ENCODE data around the gene RRM2. TPM values are rescaled to one million over a fixed set of nuclear protein-coding genes. Genes with fewer than 3 reads are reported as not detected.

The RRM2 gene
- total RNA-seq, 2 donors from 2014 or later, result 15.8 to 40.0 TPM

Other genes with a start within 250 kb of the RRM2 start
- 1 to 10 TPM; 2.3 TPM for gene GRHL1, start 171.0 kb upstream of the RRM2 start, total RNA-seq
- gene KLF11, start 79.2 kb upstream of the RRM2 start, total RNA-seq, result 10 to 100 TPM in 1 of 2 donors, 1 to 10 TPM in 1; 9.7 to 10.2 TPM
- 1 to 10 TPM in 1 of 2 donors, under 1 TPM in 1; 0.37 to 1.6 TPM for gene CYS1, start 42.3 kb upstream of the RRM2 start, total RNA-seq
- 10 to 100 TPM; 73.1 to 85.7 TPM for gene HPCAL1, start 180.2 kb downstream of the RRM2 start, total RNA-seq